Measurements from ENCODE around the gene ITCH.
"Not testable (repeated sequence)": the region's sequence is repeated elsewhere in the genome, so short reads cannot be mapped to it uniquely, and the experiment has no call there.

Gene ITCH

DNA sequence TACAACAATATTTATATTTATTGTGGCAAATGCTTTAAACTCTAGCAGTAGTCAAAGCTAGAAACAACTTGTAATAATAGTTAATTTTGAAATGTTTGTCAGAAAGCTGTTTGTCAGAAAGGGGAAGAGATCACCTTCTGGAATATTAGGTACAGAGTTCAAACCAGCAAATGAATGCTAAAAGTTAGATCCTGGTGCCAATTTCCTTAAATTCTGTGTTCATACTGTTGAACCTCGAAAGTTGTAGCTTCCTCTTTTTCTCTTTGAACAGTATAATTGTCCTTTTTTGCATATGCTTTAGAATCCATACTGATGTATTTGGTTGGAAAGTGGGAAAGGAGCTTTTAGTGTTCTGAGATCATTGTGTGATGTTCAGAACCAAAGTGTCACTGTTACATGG, 22.4 kb downstream of the ITCH start:
- no peak for DNase-seq (ENCODE audit: low read depth)
- H3K4me3 ChIP-seq (ENCODE audit: low read depth, low read length), result no peak overlapping the region
- TF ChIP-seq CTCF (IDR thresholded peaks at IDR 0.05; ENCODE audit: low read depth, low read length, missing control alignments), result no peak

- H3K4me3 ChIP-seq (ENCODE audit: low read depth, low read length), result no peak overlapping the region
- DNase-seq (ENCODE audit: low read depth), result no peak
Measured at GRCh38 chr20:34388000-34388399, 24.9 kb downstream of the ITCH start.

GRCh38 chr20:34388678-34389077, 25.6 kb downstream of the ITCH start:
- DNase-seq (ENCODE audit: low read depth), result no peak
- TF ChIP-seq CTCF (IDR thresholded peaks at IDR 0.05; ENCODE audit: low read depth, low read length, missing control alignments), result no peak
- no peak overlapping the region for H3K4me3 ChIP-seq (ENCODE audit: low read depth, low read length)

More at GRCh38 chr20:34388000-34388399, 24.9 kb downstream of the ITCH start:
- TF ChIP-seq CTCF (IDR thresholded peaks at IDR 0.05; ENCODE audit: low read depth, low read length, missing control alignments), result no peak

- no peak overlapping the region for H3K4me3 ChIP-seq (ENCODE audit: low read depth, low read length)
- TF ChIP-seq CTCF (IDR thresholded peaks at IDR 0.05; ENCODE audit: low read depth, low read length, missing control alignments), result no peak
- no peak for DNase-seq (ENCODE audit: low read depth)
Measured at GRCh38 chr20:34389206-34389953, 26.3 kb downstream of the ITCH start.

DNA sequence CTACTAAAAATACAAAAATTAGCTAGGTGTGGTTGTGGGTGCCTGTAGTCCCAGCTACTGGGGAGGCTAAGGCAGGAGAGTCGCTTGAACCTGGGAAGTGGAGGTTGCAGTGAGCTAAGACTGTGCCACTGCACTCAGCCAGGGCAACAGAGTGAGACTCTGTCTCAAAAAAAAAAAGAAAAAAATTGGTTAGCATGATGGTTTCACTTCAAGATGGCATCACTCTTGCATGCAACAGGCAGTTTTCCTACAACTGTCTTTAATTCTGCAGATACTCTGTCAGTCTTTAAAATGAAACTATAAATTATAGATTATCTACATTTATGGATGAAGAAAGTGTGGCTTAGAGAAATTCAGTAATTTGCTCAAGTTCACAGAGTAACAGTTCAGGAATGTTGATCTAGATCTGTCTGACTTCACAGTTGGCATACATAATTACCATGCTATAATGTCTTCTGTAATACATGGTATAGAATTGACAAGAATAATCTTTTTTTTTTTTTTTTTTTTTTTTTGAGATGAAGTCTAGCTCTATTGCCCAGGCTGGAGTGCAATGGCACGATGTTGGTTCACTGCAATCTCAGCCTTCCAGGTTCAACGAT, 27.0 kb downstream of the ITCH start:
- TF ChIP-seq CTCF (IDR thresholded peaks at IDR 0.05; ENCODE audit: low read depth, low read length, missing control alignments), result no peak
- DNase-seq (ENCODE audit: low read depth), result no peak
- H3K4me3 ChIP-seq (ENCODE audit: low read depth, low read length), result no peak overlapping the region

DNA sequence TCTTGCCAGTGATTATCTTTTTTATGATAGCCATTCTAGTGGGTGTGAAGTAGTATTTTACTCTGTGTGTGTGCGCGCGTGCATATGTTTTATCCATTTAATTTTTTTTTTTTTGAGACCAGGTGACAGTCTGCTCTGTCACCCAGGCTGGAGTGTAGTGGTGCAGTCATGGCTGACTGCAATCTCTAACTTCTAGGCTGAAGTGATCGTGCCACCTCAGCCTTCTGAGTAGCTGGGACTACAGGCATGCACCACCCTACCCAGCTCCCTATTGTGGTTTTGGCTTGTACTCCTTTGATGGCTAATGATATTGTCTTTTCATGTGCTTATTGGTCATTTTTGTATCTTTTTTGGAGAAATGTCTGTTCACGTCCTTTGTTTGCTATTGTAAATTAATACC, 33.3 kb downstream of the ITCH start:
- no peak overlapping the region for H3K4me3 ChIP-seq (ENCODE audit: low read depth, low read length)
- no peak for DNase-seq (ENCODE audit: low read depth)
- TF ChIP-seq CTCF (IDR thresholded peaks at IDR 0.05; ENCODE audit: low read depth, low read length, missing control alignments), result no peak

GRCh38 chr20:34397096-34397495, 34.0 kb downstream of the ITCH start:
- TF ChIP-seq CTCF (IDR thresholded peaks at IDR 0.05; ENCODE audit: low read depth, low read length, missing control alignments), result no peak
- DNase-seq (ENCODE audit: low read depth), result no peak

DNA sequence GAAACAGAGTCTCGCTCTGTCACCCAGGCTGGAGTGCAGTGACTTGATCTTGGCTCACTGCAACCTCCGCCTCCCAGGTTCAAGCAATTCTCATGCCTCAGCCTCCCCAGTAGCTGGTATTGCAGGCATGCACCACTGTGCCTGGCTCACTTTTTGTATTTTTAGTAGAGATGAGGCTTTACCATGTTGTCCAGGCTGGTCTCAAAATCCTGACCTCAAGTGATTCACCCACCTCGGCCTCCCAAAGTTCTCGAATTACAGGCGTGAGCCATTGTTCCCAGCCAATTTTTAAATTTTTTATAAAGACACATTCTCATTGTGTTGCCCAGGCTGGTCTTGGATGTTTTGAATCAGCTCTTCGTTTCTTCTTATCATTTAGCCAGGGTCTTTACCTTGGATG, 37.7 kb downstream of the ITCH start:
- not testable (repeated sequence) for H3K4me3 ChIP-seq (ENCODE audit: low read depth, low read length); DNase-seq (ENCODE audit: low read depth)

More at GRCh38 chr20:34397096-34397495, 34.0 kb downstream of the ITCH start:
- no peak overlapping the region for H3K4me3 ChIP-seq (ENCODE audit: low read depth, low read length)

Measured in GM12864 (cell line).